Brain pericyte (primary cell): ENCODE results near the gene MTA1.
A peak's percentile ranks its signal among the peaks of the same experiment; 100 is the strongest.

Experiments
- DNase-seq: peaks from one replicate; pipeline ENCODE4 v3.0.0-alpha.2; 2012; ENCODE audit warnings: low read depth, low spot score

The MTA1 gene

GRCh38 chr14:105475269-105476096, 55.9 kb downstream of the MTA1 start:
- no peak for DNase-seq

GRCh38 chr14:105476097-105476830, 56.6 kb downstream of the MTA1 start:
- no peak for DNase-seq

DNA sequence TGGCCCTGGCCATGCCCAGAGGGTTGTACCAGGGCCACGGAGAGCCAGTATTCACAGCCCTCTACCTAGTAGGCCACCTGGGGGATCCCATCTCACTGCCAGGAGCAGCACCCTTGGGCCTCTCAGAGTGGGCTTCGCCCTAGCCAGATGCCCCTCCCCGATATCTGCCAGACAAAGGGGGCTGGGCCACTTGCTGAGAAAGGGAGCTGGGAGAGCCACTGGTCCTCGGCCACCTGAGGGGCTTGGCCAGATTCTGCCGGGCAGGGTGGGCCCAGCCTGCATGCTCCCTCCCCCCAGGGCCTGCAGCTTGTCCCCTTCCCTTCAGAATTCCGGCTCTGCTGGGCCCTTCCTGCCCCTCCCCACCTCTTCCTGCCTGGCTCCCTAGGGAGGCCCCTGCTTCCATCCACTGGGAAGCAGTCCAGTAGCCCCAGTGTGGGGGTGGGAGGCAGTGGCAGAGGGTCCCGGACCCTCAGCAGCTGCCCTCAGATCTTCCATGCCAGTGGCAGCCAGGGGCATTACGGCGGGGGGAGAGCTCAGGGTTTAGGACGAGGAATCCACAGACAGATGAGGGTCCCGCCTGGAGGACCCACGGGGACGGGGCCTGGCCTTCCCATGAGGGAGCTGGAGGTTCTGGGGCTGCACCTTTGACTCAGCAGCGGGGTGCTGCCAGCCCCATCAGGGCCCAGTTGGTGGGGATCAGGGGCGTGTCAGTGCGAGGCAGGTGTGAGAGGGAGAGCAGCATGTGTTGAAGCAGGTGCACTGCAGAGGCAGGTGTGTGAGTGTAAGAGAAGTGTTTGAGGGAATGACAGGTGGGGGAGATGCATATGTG, 57.4 kb downstream of the MTA1 start:
- no peak for DNase-seq

DNA sequence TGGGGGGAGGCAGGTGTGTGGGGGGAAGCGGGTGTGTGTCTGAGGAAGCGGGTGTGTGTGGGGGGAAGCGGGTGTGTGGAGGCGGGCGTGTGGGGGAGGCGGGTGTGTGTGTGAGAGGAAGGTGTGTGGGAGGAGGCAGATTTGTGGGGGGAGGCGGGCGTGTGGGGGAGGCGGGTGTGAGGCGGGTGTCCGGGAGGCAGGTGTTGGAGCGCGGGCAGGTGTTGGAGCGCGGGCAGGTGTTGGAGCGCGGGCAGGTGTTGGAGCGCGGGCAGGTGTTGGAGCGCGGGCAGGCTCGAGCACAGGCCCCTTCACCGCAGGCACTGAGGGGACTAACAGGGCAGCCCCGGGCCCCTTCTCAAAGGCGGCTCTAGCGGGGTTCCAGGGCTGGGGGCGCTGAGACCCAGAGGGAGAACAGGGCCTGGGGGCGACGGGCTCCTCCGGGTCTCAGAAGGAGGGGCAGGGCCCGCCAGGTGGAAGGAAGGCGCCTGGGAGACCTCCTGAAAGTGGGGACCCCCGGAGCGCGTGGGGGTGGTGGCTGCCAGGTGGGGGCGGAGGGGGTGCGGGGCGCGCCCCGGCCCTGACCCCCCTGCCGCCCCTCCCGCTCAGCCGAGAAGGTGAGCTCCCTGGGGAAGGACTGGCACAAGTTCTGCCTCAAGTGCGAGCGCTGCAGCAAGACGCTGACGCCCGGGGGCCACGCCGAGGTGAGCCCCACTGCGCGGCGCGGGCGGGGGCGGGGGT, 58.2 kb downstream of the MTA1 start:
- DNase-seq, result no peak

GRCh38 chr14:105478398-105479251, 59.0 kb downstream of the MTA1 start:
- no peak for DNase-seq

DNA sequence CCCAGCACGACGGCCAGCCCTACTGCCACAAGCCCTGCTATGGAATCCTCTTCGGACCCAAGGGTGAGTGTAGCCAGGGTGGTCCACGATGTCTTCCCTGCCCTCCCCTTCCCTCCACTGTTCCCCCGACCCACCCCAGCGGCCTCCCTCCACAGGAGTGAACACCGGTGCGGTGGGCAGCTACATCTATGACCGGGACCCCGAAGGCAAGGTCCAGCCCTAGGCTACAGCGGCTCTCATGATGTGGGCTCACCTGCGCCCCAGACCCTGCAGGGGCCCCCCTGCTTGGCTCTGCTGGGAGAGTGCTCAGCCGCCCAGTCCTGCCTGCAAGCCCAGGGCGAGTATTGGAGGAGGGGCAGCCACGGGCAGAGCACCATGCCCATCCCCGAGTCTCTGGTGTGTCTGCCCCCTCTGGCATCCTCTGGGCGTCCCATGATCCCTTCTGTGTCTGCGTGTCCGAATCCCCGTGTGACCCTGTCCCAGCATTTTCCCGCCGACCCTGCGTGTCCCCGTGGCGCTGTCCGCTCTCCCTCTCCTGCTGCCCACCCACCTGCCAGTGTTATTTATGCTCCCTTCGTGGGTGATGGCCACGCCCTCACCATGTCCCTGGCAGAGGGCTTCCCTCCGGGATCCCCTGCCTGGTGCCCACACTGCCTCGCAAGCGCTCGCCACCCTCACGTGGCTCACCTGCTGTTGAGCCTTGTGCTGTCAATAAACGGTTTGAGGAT, 60.0 kb downstream of the MTA1 start:
- DNase-seq, result no peak

DNA sequence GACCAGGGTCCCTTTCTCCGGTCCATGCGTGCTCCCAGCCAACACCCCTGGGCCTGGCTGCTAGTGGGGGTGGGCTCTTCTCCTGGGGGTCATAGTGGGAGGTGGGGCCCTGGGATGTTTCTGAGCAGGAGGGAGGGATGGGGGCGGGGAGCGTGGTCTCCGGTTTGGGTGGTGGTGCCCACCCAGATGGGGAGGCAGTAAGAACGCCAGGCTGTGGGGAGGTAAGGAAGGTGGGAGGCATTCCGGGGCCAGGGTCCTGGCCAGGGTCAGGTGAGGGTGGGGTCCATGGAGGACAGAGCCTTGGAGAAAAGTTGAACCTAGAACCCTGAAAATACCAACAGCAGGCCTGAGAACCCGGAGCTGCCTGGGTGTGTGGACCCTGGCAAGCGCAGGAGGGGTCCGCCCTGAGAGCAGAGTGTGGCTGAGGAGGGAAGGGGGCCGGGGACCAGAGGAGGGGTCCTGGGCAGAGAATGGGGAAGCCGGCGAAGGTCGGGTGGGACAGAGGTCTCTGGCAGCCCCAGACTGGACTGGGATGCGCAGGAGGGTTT, 60.6 kb downstream of the MTA1 start:
- no peak for DNase-seq

DNA sequence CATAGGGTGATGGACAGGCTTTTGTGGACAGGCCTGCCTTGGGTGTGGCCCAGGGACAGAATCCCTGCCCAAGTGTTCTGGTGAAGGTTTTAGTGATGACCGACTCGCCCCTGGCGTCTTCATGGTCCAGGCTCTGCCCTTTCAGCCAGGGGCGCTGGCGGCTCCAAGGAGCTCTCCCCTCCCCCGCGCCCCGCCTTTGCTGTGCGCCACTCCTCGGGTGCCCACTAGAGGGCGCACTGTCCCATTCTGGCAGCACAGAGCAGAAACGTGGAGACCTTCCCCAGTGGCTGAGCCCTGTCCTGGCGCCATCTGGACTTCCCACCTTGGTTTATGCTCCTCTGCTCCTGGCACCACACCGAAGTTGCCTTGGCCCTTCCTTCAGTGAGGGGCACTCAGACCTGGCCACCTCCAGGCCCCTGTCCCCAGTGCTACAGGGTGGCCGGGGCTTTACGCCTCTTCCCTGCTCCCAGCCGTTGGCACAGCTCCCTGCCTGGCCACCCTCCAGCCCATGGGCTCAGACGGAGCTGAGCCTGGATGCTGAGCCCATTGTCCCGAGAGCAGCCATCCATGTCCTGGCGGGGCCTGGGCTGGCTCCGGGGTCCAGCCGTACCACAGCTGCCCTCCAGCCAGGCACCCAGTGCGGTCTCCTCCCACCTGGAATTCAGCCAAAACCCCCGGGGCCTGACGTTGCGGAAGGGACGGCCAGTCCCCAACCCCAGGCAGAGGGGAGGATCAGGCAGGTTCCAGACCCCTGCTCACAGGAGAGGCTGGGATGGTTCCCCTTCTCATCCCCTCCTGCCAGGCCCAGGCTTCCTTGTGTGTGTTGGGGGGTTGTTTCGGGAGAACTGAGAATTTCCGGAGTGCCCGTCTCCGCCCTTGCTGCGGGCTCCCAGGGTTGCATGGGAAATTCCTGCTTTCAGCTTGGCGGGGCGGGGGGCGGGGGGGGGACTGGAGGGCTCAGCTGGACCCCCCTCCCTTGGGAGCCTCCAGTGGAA, 61.5 kb downstream of the MTA1 start:
- DNase-seq, result peak; percentile 62

DNA sequence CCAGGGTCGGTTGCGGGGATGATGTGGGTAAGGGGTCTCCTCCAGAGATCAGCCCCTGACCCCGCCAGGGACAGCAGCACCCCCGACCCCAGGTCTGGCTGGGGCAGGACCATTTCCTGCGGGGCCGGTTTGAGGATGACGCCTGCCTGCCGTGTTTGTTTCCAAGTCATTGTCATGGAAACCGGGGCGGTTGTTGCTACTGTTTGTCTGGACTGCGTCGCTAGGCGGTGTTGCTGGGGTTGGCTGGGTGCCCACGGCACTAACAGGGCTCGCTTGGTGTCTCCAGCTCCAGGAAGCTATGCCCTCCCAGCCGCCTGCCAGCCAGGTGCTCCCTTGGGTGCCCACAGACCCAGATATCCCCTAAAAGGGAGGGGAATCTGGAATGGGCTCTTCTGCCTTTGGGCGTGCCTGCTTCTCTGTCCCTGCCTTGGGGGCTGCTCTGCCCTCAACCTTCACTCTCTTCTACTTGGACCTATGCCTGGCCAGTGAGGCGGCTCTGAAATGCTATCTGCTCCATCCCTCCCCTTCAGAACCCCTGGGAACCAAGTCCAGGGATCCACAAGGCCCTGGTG, 62.3 kb downstream of the MTA1 start:
- peak; percentile 65 for DNase-seq

GRCh38 chr14:105482486-105483110, 63.0 kb downstream of the MTA1 start:
- DNase-seq, result no peak

DNA sequence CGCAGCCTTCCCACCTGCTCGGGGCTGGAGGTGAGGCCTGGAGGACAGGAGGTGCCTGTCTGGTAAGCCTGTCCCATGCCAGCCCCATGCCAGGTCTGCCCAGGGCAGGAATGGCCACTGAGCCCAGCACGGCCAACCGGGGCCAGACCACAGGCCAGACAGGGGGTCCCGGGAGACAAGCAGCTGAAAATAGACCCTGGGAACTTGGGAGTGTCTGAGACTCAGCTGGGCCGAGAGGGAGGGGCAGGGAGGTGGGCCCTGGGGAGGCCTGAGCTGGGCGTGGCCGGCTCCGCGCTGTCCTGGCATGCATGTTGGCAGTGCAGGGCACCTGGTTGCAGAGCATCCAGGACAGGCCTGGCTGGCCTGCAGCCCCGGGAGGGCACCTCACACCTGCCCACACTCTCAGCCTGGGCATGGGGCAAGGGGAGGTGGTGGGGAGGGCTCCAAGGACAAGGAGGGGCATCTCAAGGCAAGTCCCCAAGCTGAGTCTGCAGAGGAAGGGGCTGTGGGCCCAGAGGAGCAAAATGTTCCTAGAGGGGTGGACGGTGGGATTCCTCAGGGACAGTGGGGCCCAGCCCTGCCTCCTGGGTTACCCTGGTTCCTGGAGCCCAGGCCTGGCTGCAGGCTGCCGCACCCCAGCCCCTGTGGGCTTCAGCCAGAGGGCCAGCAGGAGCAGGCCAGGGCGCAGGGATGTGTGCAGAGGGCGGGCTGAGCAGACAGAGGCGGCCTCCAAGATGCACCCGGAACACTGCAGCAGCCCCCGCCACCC, 63.9 kb downstream of the MTA1 start:
- DNase-seq, result no peak

DNA sequence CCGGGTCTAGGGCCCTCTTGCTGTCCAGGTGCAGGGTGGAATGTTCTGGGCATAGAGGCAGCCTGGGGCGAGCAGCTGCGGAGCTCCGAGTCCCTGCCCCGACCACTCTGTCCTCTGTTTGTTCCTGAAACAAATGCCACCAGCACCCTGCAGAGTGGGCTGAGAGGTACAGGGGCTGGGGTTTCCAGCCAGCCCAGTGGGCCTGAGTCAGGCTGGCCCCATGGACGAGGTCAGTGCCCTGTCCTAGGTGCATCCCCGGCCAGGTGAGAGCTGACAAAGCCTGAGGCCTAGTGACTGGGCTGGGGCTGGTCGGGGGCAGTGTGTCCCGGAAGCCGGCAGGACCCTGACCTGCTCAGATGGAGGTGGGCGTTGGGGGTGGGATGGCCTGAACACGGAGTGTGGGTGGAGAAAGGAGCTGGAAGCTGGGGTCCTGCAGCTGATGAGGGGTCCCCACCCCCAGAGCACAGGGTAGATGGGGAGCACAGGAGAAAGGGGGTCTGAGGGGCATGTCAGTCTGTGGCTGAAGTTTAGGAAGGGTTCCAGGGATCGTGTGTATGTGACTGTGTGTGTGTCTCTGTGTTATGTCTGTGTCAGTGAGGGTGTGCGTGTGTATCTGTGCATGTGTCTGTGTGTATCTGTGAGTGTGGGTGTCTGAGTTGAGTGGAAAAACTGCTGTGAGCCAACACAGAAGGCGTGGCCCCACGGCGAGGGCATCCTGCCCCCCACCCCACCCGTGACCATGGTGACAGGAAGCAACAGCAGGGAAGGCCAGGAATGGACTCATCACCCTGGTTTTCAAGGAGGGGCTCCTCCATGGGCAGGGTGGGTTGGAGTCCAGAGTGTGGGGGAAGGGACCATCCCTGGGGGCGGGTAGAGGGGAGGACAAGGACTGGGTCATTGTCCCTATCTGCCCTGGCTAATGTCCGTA, 64.7 kb downstream of the MTA1 start:
- no peak for DNase-seq

GRCh38 chr14:105484997-105485393, 65.4 kb downstream of the MTA1 start:
- no peak for DNase-seq

DNA sequence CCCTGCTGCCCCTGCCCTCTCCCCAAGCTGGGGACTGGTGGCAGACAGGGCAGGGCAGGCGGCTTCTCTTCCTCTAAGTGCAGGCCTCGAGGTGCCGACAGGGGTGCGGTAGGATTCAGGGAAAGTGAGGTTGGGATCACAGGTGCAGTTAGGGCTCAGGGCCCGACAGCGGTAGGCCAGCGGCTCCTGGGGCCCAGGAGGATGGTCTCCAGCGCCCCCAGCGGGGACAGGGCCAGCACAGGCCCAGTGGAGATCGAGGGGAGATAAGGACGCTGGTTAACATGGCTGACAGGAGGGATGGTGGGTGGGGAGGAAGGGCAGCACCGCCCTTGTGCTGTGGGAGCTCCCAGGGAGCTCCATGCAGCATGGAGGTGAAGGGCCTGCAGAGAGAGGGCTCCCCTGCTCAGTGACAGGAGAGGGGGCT, 66.1 kb downstream of the MTA1 start:
- no peak for DNase-seq

DNA sequence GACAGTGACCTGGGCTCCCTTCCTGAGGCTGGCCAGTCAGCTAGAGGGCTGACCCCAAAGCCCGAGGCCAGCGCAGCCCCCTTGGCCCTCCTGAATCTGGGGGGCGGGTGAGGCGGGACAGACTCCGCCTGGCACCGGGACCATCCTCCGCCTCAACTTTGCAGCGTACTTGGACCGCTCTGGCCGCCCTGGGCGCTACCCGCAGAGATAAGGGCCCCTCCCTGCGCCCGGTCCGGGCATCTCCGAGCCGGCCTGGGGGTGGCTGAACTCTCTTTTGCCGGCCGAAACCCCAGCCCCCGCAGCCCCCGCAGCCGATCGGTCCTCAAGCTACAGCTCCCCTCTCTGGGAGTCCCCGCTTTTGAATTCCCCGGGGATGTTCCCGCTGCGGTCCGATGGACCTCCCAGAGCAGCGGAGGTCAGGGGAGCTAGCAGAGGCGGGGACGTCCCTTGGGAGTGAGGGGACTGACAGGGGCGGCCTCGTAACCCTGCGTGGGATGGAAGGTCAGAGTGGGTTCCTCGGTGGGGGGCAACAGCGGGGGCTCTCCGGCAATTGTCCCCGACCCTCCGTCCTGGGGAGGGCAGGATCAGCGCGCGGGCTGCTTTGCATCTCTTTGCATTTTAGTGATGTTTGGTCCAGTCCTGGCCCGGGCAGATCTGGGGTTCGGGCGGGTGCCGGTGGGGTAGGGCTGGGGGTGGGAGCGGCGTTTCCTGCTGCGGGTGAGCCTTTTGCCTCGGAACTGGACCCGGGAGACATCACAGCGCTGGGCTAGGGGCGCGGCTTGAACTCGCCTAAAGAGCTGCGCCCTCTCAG, 66.7 kb downstream of the MTA1 start, which contains the start of gene CRIP1:
CRIP1 (plus strand) TSS at position 724 of the 811 bp plus-strand sequence. CDS start 374 bp downstream, outside the sequence.
- DNase-seq, result no peak
